ENCODE data around the gene KRT5. TPM values are rescaled to one million over a fixed set of nuclear protein-coding genes. Genes with fewer than 3 reads are reported as not detected.

Gene KRT5
- total RNA-seq: 1 to 10 TPM in 2 of 4 donors, under 1 TPM in 1, not detected in 1; 0.94 to 9.9 (median 5.9) TPM

GRCh38 chr12:52519826-52520662 is at the start of gene KRT5:
Gene KRT5, minus strand, starts transcription at chr12:52520394. Its CDS starts 98 bp downstream, at chr12:52520296.
- Histone ChIP-seq H3K27ac (no peak within 1 kb of the TSS), H3K9me3 (no peaks in the 10 kb centered on the region), H3K4me3 (no peak within 1 kb of the TSS), H3K36me3 (no peaks in the 10 kb centered on the region), H3K27me3 (no peaks in the 10 kb centered on the region), H3K4me1 (no peaks in the 10 kb centered on the region)
- TF ChIP-seq CTCF (IDR thresholded peaks at IDR 0.05) (no peak), POLR2A (IDR thresholded peaks at IDR 0.05) (no peak)
- peak in 2 of 3 donors; percentile 3 to 35 for DNase-seq

GRCh38 chr12:52568111-52568510 is 47.9 kb upstream of the KRT5 start:
- Histone ChIP-seq H3K9me3 (no peaks in the 10 kb centered on the region), H3K27me3 (no peaks in the 10 kb centered on the region), H3K36me3 (no peaks in the 10 kb centered on the region), H3K4me3 (no peak overlapping the region), H3K27ac (no peak overlapping the region), H3K4me1 (no peaks in the 10 kb centered on the region)
- no peak for TF ChIP-seq POLR2A (IDR thresholded peaks at IDR 0.05)
- DNase-seq: no peak

- no peak overlapping the region for H3K27ac ChIP-seq
- no peaks in the 10 kb centered on the region for H3K36me3 ChIP-seq
- no peaks in the 10 kb centered on the region for H3K27me3 ChIP-seq
- no peaks in the 10 kb centered on the region for H3K4me1 ChIP-seq
- H3K4me3 ChIP-seq: no peak overlapping the region
- no peaks in the 10 kb centered on the region for H3K9me3 ChIP-seq
- no peak for TF ChIP-seq CTCF (IDR thresholded peaks at IDR 0.05)
- no peak for TF ChIP-seq POLR2A (IDR thresholded peaks at IDR 0.05)
- no peak for DNase-seq
These were observed 46.7 kb upstream of the KRT5 start for GRCh38 chr12:52566847-52567291.

GRCh38 chr12:52564582-52564981 is 44.4 kb upstream of the KRT5 start:
- no peak for TF ChIP-seq CTCF (IDR thresholded peaks at IDR 0.05)
- TF ChIP-seq POLR2A (IDR thresholded peaks at IDR 0.05): no peak
- Histone ChIP-seq H3K27me3 (no peaks in the 10 kb centered on the region), H3K9me3 (no peaks in the 10 kb centered on the region)

GRCh38 chr12:52561880-52562449 is 41.8 kb upstream of the KRT5 start:
- TF ChIP-seq CTCF (IDR thresholded peaks at IDR 0.05) (peak in 3 of 6 experiments; percentile 23 to 36 (median 30)), POLR2A (IDR thresholded peaks at IDR 0.05) (no peak)
- H3K36me3 ChIP-seq: no peaks in the 10 kb centered on the region
- H3K27ac ChIP-seq: no peak overlapping the region
- no peaks in the 10 kb centered on the region for H3K9me3 ChIP-seq
- H3K4me3 ChIP-seq: no peak overlapping the region
- no peaks in the 10 kb centered on the region for H3K27me3 ChIP-seq
- no peak for DNase-seq
- no peaks in the 10 kb centered on the region for H3K4me1 ChIP-seq

More at GRCh38 chr12:52564582-52564981, 44.4 kb upstream of the KRT5 start:
- no peak overlapping the region for H3K27ac ChIP-seq
- H3K36me3 ChIP-seq: no peaks in the 10 kb centered on the region
- DNase-seq: no peak
- no peaks in the 10 kb centered on the region for H3K4me1 ChIP-seq
- no peak overlapping the region for H3K4me3 ChIP-seq

GRCh38 chr12:52559979-52560378 is 39.8 kb upstream of the KRT5 start:
- H3K4me1 ChIP-seq: no peaks in the 10 kb centered on the region
- TF ChIP-seq POLR2A (IDR thresholded peaks at IDR 0.05): no peak
- TF ChIP-seq CTCF (IDR thresholded peaks at IDR 0.05): no peak
- no peak for DNase-seq
- no peak overlapping the region for H3K4me3 ChIP-seq
- H3K27ac ChIP-seq: no peak overlapping the region
- no peaks in the 10 kb centered on the region for H3K9me3 ChIP-seq
- H3K36me3 ChIP-seq: no peaks in the 10 kb centered on the region
- H3K27me3 ChIP-seq: no peaks in the 10 kb centered on the region

All from Peyer's patch (tissue), 4 donors.